Heart right ventricle (tissue), 16 donors: ENCODE measurements around the gene CATSPERD. TPM values are rescaled to one million over a fixed set of nuclear protein-coding genes. Genes with fewer than 3 reads are reported as not detected.

Source experiments
- ATAC-seq, 8 donors: fragments of 200-7000 bp; cut with Tn5 transposase; one replicate each; pipeline ENCODE4 v1.9.1; 2020; ENCODE audit warnings: mild to moderate bottlenecking in 8 of 8, moderate library complexity in 8 of 8, moderate number of reproducible peaks in 1 of 8
- DNase-seq, 2 donors: peaks; one replicate each; pipeline ENCODE4 v3.0.0-alpha.2; 2020
- H3K27ac ChIP-seq, 10 donors: fragments of 200-600 bp; sonication (generic) in 2 of 10; one replicate each; pipeline versions ENCODE4 v1.5.0 to v1.8.0; 2020 to 2022; ENCODE audit warnings: mild to moderate bottlenecking in 3 of 10
- H3K27me3 ChIP-seq, 7 donors: fragments of 200-600 bp; one replicate each; pipeline ENCODE4 v1.8.0; 2021 to 2022; ENCODE audit warnings: mild to moderate bottlenecking in 2 of 7
- H3K36me3 ChIP-seq, 9 donors: fragments of 200-600 bp; sonication (generic) in 1 of 9; one replicate each; pipeline versions ENCODE4 v1.5.0 to v1.8.0; 2020 to 2022; ENCODE audit warnings: mild to moderate bottlenecking in 2 of 9
- H3K4me1 ChIP-seq, 9 donors: fragments of 200-600 bp; sonication (generic) in 1 of 9; one replicate each; pipeline versions ENCODE4 v1.5.0 to v1.8.0; 2020 to 2022; ENCODE audit warnings: mild to moderate bottlenecking in 4 of 9
- H3K4me3 ChIP-seq, 10 donors: fragments of 200-600 bp; sonication (generic) in 2 of 10; one replicate each; pipeline versions ENCODE4 v1.5.0 to v1.8.0; 2020 to 2022; ENCODE audit warnings: mild to moderate bottlenecking in 7 of 10, moderate library complexity in 2 of 10
- H3K9me3 ChIP-seq, 11 donors: fragments of 200-600 bp in 10 of 11; sonication (generic) in 2 of 11; one replicate each; pipeline versions ENCODE4 v1.5.0 to v1.8.0; 2013 to 2022; ENCODE audit warnings: mild to moderate bottlenecking in 2 of 11, control low read depth in 1 of 11, moderate library complexity in 1 of 11
- WGBS, 2 donors: extraction: QIAGEN DNeasy Blood & Tissue Kit; methylation state at CpG; one replicate each; pipeline ENCODE4 v1.1.7; 2013; ENCODE audit warnings: inconsistent platforms in 1 of 2; 5-methylcytosine and 5-hydroxymethylcytosine counted together
- intact Hi-C, 10 donors: fragments of 100-400 bp; cut with DNase I; formaldehyde crosslinking; loops; one replicate each; pipeline versions ENCODE4 v1.11.1 to v1.14.2; 2022
- polyA plus RNA-seq, 2 donors: library from polyadenylated mRNA; stranded (reverse); fragments of 200-250 nt; gene quantifications; one replicate each; pipeline ENCODE4 v1.2.3, GENCODE V29; 2013
- total RNA-seq, 10 donors: library from RNA; stranded (reverse); fragmentation: NEBNext Ultra II Directional in 3 of 10; extraction: Animal tissue kit (Norgen Biotek cat#: 25700) in 3 of 10; gene quantifications; one replicate each; pipeline versions ENCODE4 v1.2.1 to v1.2.4, GENCODE V29; 2021 to 2023
- TF ChIP-seq, protein P1 (sequence below), 9 donors: fragments of 200-600 bp; sonication (generic) in 2 of 9; IDR thresholded peaks; one replicate each; pipeline versions ENCODE4 v1.5.0 to v1.8.0; 2021 to 2022; ENCODE audit warnings: antibody characterized with exemption in 9 of 9, mild to moderate bottlenecking in 5 of 9, moderate library complexity in 1 of 9
- donor health status: Arrhythmogenic right ventricular cardiomyopathy.
- donor health status: ischemic (EF 13 %, LVEDD 7.1; RV severe dilation, severe dysfunction).
- donor health status: healthy with polysubstance abuse.
- donor health status: DM: no; HTN: yes; CAD: no.
- donor health status: DM: no; HTN: no; CAD: no.
- donor health status: ischemic (EF 25% LVEDD 6.9; RV normal size, moderate dysfunction).
- donor health status: ischemic (EF 25% LVEDD 5.7; RV mildly dilated, moderate dysfunction).
- donor health status: healthy.
- donor health status: DM: yes; HTN: yes; CAD: no.
- donor health status: Ischemic cardiomyopathy.
- donor health status: ischemic (EF 35%, LVEDD 5.7; RV mildly dilated, moderate dysfunction).
- donor health status: nonischemic (EF 11% LVEDD 7.7; RV severe dilation, severe dysfunction).
- donor health status: DM: yes; HTN: yes; CAD: no.
- donor health status: PGD.
- donor health status: ischemic (EF 29% LVEDD 5.4; RV normal size, mild dysfunction).
- donor health status: nonischemic (EF 23%, LVEDD 6.1; RV moderate dilation, normal function).

The CATSPERD gene
- total and polyA plus RNA-seq, 12 donors: not detected

DNA sequence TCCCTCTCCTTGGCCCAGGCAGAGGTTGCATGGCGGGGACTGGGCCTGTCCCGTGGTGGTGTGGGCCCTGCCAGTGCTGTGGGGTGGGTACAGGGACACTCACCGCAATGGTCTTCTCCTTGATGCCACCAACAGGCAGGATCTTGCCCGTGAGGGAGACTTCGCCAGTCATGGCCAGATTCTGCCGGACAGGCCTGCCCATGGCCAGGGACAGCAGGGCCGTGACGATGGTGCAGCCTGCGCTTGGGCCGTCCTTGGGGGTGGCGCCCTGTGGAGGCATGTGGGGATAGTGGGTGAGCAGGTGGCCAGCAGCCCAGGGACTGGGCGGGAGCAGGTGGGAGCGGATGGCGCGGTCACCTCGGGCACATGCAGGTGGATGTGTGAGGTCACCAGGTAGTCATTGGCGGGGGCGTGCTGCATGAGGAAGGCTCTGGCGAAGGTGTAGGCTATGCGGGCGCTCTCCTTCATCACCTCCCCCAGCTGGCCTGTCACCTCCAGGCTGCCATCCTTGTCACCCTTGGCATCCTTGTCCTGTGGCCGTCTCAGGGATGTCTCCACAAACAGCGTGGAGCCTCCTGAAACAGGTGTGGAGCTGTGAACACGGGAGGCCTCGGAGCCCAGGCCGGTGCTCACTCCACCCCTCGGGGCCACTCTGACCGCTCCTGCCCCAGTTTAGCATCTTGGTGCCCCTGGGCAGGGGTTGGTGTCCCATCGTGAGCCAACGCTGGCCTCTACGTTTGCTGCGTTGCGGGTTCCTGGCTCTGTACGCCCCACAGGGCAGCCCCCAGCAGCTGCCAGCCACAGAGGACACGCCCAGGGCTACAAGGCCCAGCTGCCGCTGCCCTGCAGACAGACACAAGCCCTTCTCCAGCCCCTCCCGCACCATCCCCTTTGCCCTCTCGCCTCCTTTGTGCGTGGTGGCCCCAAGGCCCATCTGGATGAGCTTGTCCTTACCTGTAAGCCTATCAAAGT is 27.0 kb upstream of the CATSPERD start:
- intact Hi-C loops: no loop called here
- DNase-seq (peak in 1 of 2 donors; percentile 21), ATAC-seq (no peak)
- TF ChIP-seq, protein P1, sequence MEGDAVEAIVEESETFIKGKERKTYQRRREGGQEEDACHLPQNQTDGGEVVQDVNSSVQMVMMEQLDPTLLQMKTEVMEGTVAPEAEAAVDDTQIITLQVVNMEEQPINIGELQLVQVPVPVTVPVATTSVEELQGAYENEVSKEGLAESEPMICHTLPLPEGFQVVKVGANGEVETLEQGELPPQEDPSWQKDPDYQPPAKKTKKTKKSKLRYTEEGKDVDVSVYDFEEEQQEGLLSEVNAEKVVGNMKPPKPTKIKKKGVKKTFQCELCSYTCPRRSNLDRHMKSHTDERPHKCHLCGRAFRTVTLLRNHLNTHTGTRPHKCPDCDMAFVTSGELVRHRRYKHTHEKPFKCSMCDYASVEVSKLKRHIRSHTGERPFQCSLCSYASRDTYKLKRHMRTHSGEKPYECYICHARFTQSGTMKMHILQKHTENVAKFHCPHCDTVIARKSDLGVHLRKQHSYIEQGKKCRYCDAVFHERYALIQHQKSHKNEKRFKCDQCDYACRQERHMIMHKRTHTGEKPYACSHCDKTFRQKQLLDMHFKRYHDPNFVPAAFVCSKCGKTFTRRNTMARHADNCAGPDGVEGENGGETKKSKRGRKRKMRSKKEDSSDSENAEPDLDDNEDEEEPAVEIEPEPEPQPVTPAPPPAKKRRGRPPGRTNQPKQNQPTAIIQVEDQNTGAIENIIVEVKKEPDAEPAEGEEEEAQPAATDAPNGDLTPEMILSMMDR (IDR thresholded peaks at IDR 0.05): no peak
- Histone ChIP-seq H3K27me3 (no peaks in the 10 kb centered on the region), H3K9me3 (no peaks in the 10 kb centered on the region), H3K27ac (peak overlapping the region in 1 of 10 donors; percentile 11), H3K36me3 (peaks cover 7 to 70% (median 57%) of the 10 kb centered on the region in 9 donors), H3K4me1 (peaks cover 7 to 33% (median 25%) of the 10 kb centered on the region in 9 donors), H3K4me3 (no peak overlapping the region)
- 84 to 85% methylated on average over 38 to 39 of the region's 39 CpGs for WGBS, 2 donors

DNA sequence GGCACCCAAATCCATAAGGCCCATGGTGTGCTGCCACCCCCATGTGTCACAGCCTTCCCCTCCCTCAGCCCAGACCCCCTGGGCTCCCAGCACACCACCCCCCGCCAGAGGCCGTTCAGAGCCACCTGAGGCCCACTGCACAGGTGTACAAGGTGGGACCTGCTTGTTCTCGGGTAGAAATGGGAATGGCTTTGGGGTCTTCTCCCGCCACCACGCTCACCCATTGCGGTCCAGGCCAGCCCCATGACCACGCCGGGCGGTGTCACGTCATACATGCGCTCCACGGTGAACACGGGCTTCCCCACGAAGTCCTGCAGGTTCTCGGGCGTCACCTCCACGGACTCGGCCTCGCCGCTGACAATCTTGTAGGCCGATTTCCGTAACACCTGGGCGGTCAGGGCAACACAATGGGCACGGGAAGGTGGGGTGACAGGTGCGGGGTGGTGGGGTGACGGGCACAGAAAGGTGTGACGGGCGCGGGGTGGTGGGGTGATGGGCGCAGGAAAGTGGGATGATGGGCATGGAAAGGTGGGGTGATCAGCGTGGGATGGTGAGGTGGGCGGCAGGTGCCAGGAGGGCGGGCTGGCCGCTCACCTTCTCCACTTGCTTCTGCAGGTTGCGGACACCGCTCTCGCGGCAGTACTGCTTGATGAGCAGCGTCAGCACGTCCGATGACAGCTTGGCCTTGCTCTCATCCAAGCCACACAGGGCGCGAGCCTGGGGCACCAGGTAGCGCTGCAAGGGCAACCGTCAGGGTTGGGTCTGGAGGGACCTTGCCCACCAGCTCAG is 26.1 kb upstream of the CATSPERD start:
- Histone ChIP-seq H3K9me3 (no peaks in the 10 kb centered on the region), H3K4me1 (peaks cover 7 to 33% (median 25%) of the 10 kb centered on the region in 9 donors), H3K27me3 (no peaks in the 10 kb centered on the region), H3K4me3 (no peak overlapping the region), H3K36me3 (peaks cover 7 to 79% (median 64%) of the 10 kb centered on the region in 9 donors), H3K27ac (no peak overlapping the region)
- no peak for ATAC-seq
- intact Hi-C loops: no loop called here
- DNase-seq: no peak
- TF ChIP-seq, protein P1 (IDR thresholded peaks at IDR 0.05): no peak
- 91 to 94% methylated on average over 45 of the region's 45 CpGs for WGBS, 2 donors

DNA sequence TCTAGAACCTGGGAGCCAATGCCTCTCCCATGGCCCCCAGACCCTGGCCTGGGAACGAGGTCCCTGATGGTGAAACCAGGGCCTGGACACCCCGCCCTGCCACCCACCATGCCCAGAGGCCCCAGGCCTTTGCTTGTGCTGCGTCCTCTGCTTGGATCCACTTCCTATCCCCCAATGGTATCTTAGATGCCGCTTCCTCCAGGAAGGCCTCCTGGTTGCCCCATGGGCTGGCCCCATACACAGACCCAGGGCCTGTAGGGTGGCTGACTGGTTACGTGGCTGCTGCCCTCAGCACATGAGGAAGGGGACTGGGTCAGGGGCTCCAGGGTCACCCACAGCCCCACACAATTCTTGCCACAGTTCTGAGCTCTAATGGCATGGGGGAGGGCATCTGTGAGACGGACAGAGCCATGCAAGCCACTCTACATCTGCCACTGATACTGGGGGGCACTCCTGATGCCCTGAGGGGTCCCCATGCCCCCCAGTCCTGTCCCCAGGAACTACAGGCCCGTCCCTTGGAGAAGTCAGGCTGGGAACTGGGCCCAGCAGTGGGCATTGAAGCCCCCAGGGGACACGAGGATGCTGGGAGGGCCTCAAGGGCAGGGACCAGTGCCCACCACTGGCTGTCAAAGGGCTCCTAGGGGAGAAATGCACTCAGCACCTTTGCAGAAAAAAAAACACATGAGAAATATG is 25.3 kb upstream of the CATSPERD start:
- H3K4me3 ChIP-seq: no peak overlapping the region
- TF ChIP-seq, protein P1 (IDR thresholded peaks at IDR 0.05): no peak
- peaks cover 7 to 86% (median 68%) of the 10 kb centered on the region in 9 donors for H3K36me3 ChIP-seq
- no peaks in the 10 kb centered on the region for H3K9me3 ChIP-seq
- intact Hi-C loops: no loop called here
- WGBS, 2 donors: 87 to 90% methylated on average over 8 of the region's 8 CpGs
- H3K4me1 ChIP-seq: peaks cover 7 to 30% (median 25%) of the 10 kb centered on the region in 9 donors
- H3K27me3 ChIP-seq: no peaks in the 10 kb centered on the region
- no peak for ATAC-seq
- DNase-seq: no peak
- no peak overlapping the region for H3K27ac ChIP-seq
